Epidermal melanocyte (primary cell): ENCODE results near the gene TUBB3.
"Not testable (repeated sequence)": the region's sequence is repeated elsewhere in the genome, so short reads cannot be mapped to it uniquely, and the experiment has no call there.

Source experiments
- DNase-seq: peaks from one replicate; pipeline ENCODE4 v3.0.0; 2011; ENCODE audit warnings: low spot score; ENCODE audit not compliant: insufficient read length

Gene TUBB3

GRCh38 chr16:89922884-89923639, at the start of gene TUBB3:
TSS of gene TUBB3 (plus strand) at chr16:89923342. CDS start at chr16:89923402, 60 bp downstream.
- peak; percentile 98 for DNase-seq

- DNase-seq = peak; percentile 86
Measured at GRCh38 chr16:89873972-89874689, 49.0 kb upstream of the TUBB3 start.

- DNase-seq = not testable (repeated sequence)
Measured at GRCh38 chr16:89879123-89879522, 44.0 kb upstream of the TUBB3 start.

- DNase-seq = no peak
Measured at GRCh38 chr16:89880477-89881367, 42.4 kb upstream of the TUBB3 start.

- DNase-seq = no peak
Measured at GRCh38 chr16:89881368-89881730, 41.8 kb upstream of the TUBB3 start.

- no peak for DNase-seq
Measured at GRCh38 chr16:89883346-89884040, 39.6 kb upstream of the TUBB3 start.

GRCh38 chr16:89884041-89884421, 39.1 kb upstream of the TUBB3 start:
- DNase-seq = no peak

GRCh38 chr16:89887243-89887642, 35.9 kb upstream of the TUBB3 start:
- no peak for DNase-seq

- DNase-seq = no peak
Measured at GRCh38 chr16:89890200-89890599, 32.9 kb upstream of the TUBB3 start.

GRCh38 chr16:89890886-89891657, 32.1 kb upstream of the TUBB3 start:
- DNase-seq = peak; percentile 95

GRCh38 chr16:89892055-89892630, 31.0 kb upstream of the TUBB3 start:
- no peak for DNase-seq

GRCh38 chr16:89892635-89893034, 30.5 kb upstream of the TUBB3 start:
- no peak for DNase-seq

GRCh38 chr16:89893642-89894548, 29.2 kb upstream of the TUBB3 start:
- DNase-seq = no peak

- no peak for DNase-seq
Measured at GRCh38 chr16:89895482-89896250, 27.5 kb upstream of the TUBB3 start.

- DNase-seq = no peak
Measured at GRCh38 chr16:89897204-89897603, 25.9 kb upstream of the TUBB3 start.

- no peak for DNase-seq
Measured at GRCh38 chr16:89898201-89898967, 24.8 kb upstream of the TUBB3 start.

GRCh38 chr16:89899879-89900481, 23.2 kb upstream of the TUBB3 start:
- DNase-seq = no peak
